HG03196 (cell line): ENCODE results near the gene ADIPOR1.
"Not testable (repeated sequence)": the region's sequence is repeated elsewhere in the genome, so short reads cannot be mapped to it uniquely, and the experiment has no call there.

Source experiments
- ATAC-seq: cut with Tn5 transposase; IDR thresholded peaks from one replicate; pipeline ENCODE4 v1.9.1; 2021; ENCODE audit not compliant: unreplicated experiment

ADIPOR1 gene

GRCh38 chr1:202957733-202958543 lies at the start of gene ADIPOR1:
TSS of gene ADIPOR1 (minus strand) at chr1:202958312. CDS start at chr1:202951070, 7,242 bp downstream.
- ATAC-seq = peak; percentile 97

- ATAC-seq = peak; percentile 97
Observed at GRCh38 chr1:203006948-203007871, 49.1 kb upstream of the ADIPOR1 start, which contains the start of gene TMEM183A. TSS of gene TMEM183A (plus strand) at chr1:203007374. CDS start at chr1:203007466, 92 bp downstream.

GRCh38 chr1:203005395-203006142 lies 47.5 kb upstream of the ADIPOR1 start:
- not testable (repeated sequence) for ATAC-seq

GRCh38 chr1:203002951-203003350 lies 44.8 kb upstream of the ADIPOR1 start:
- ATAC-seq = no peak

GRCh38 chr1:203001986-203002385 lies 43.9 kb upstream of the ADIPOR1 start:
- no peak for ATAC-seq

- ATAC-seq = no peak
Observed at GRCh38 chr1:203000217-203000944, 42.3 kb upstream of the ADIPOR1 start.

GRCh38 chr1:202998836-202999750 lies 41.0 kb upstream of the ADIPOR1 start:
- no peak for ATAC-seq

GRCh38 chr1:202994756-202995155 lies 36.6 kb upstream of the ADIPOR1 start:
- no peak for ATAC-seq

- no peak for ATAC-seq
Observed at GRCh38 chr1:202991112-202991511, 33.0 kb upstream of the ADIPOR1 start.

- no peak for ATAC-seq
Observed at GRCh38 chr1:202989879-202990278, 31.8 kb upstream of the ADIPOR1 start.

- no peak for ATAC-seq
Observed at GRCh38 chr1:202987922-202988583, 29.9 kb upstream of the ADIPOR1 start.

- no peak for ATAC-seq
Observed at GRCh38 chr1:202987255-202987654, 29.1 kb upstream of the ADIPOR1 start.

- not testable (repeated sequence) for ATAC-seq
Observed at GRCh38 chr1:202986120-202986519, 28.0 kb upstream of the ADIPOR1 start.

GRCh38 chr1:202982715-202983430 lies 24.8 kb upstream of the ADIPOR1 start:
- ATAC-seq = no peak

GRCh38 chr1:202981939-202982338 lies 23.8 kb upstream of the ADIPOR1 start:
- no peak for ATAC-seq

- no peak for ATAC-seq
Observed at GRCh38 chr1:202979459-202979858, 21.3 kb upstream of the ADIPOR1 start.

- no peak for ATAC-seq
Observed at GRCh38 chr1:202976633-202977032, 18.5 kb upstream of the ADIPOR1 start.

- ATAC-seq = no peak
Observed at GRCh38 chr1:202974856-202975255, 16.7 kb upstream of the ADIPOR1 start.
